Measurements from ENCODE around the gene ISG15. TPM values are rescaled to one million over a fixed set of nuclear protein-coding genes. Genes with fewer than 3 reads are reported as not detected.

Gene ISG15
- total and polyA plus RNA-seq, 9 of the 15 experiments (the other 6 are each of a cell fraction or from before 2014, with no cell fraction given), result 0.40 to 58.3 (median 12.2) TPM

GRCh38 chr1:1038694-1039093, 25.4 kb downstream of the ISG15 start:
- H3K36me3 ChIP-seq (ENCODE audit: control insufficient read depth, insufficient read depth, low read length), result peaks cover 36% of the 10 kb centered on the region; the same call in 1 of the 3 replicates
- FAIRE-seq (no peak), DNase-seq (ENCODE audit: extremely low read depth in 1 of 4, low spot score in 3 of 4) (no peak), ATAC-seq (no peak)
- H3K9me3 ChIP-seq (replicated peaks; ENCODE audit: control insufficient read depth, insufficient read depth, low read depth, low read length), result no peaks in the 10 kb centered on the region
- TF ChIP-seq THRA (IDR thresholded peaks at IDR 0.05) (no peak), ZNF444 (CRISPR knock-in tag; IDR thresholded peaks at IDR 0.05) (no peak), ZNF134 (CRISPR knock-in tag; conservative IDR thresholded peaks at IDR 0.05) (no peak), BACH1 (tag; IDR thresholded peaks at IDR 0.05) (no peak)
- TF ChIP-seq, protein P1, sequence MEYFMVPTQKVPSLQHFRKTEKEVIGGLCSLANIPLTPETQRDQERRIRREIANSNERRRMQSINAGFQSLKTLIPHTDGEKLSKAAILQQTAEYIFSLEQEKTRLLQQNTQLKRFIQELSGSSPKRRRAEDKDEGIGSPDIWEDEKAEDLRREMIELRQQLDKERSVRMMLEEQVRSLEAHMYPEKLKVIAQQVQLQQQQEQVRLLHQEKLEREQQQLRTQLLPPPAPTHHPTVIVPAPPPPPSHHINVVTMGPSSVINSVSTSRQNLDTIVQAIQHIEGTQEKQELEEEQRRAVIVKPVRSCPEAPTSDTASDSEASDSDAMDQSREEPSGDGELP (CRISPR knock-in tag; IDR thresholded peaks at IDR 0.05; ENCODE audit: borderline replicate concordance), result 0 out of 2 replicates have a peak, but pooled peaks have one; percentile 6
- TF ChIP-seq, protein P2, sequence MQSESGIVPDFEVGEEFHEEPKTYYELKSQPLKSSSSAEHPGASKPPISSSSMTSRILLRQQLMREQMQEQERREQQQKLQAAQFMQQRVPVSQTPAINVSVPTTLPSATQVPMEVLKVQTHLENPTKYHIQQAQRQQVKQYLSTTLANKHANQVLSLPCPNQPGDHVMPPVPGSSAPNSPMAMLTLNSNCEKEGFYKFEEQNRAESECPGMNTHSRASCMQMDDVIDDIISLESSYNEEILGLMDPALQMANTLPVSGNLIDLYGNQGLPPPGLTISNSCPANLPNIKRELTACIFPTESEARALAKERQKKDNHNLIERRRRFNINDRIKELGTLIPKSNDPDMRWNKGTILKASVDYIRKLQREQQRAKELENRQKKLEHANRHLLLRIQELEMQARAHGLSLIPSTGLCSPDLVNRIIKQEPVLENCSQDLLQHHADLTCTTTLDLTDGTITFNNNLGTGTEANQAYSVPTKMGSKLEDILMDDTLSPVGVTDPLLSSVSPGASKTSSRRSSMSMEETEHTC (IDR thresholded peaks at IDR 0.05), result no peak
- H3K27me3 ChIP-seq (ENCODE audit: control insufficient read depth in 2 of 2, insufficient read depth in 2 of 2, low read length in 2 of 2), result no peaks in the 10 kb centered on the region
- H3K9ac ChIP-seq (ENCODE audit: insufficient read depth in 1 of 2, low read depth in 2 of 2, low read length in 2 of 2), result peak overlapping the region in 1 of 2 experiments; percentile 21; a peak in 2 of 4 replicates
- no peaks in the 10 kb centered on the region; the same call in 2 of the 3 replicates for H3K79me2 ChIP-seq (ENCODE audit: control insufficient read depth, insufficient read depth, low read length)
- ChIA-PET CTCF (ENCODE audit: low intra/inter-chr PET ratio) (no interaction called here), POLR2A (interaction anchor here (0.6 kb wide), 1 partner anchor 30 kb away, joined by 3 read pairs; no protein-coding TSS in a partner anchor)
- intact Hi-C loops (cut with micrococcal nuclease), result no loop called here
- H3K4me2 ChIP-seq (ENCODE audit: insufficient read depth, low read length), result no peak overlapping the region
- H3K4me1 ChIP-seq (replicated peaks in 1 of 2; ENCODE audit: control insufficient read depth in 2 of 2, insufficient read depth in 2 of 2, low read length in 2 of 2), result peaks cover 8 to 89% of the 10 kb centered on the region in 2 experiments; a peak in 4 of 5 replicates
- 74% methylated on average over 6 of the region's 6 CpGs for WGBS (ENCODE audit: insufficient coverage, low coverage, missing lambda C conversion rate)
- H3K27ac ChIP-seq (ENCODE audit: extremely low read depth, low read depth, low read length), result no peak overlapping the region
- H4K20me1 ChIP-seq (replicated peaks; ENCODE audit: control insufficient read depth, insufficient read depth, low read length), result peaks cover 22% of the 10 kb centered on the region
- no peak overlapping the region for H3K4me3 ChIP-seq
- in situ Hi-C loops (cut with MboI), result no loop called here
- no TSS peak for BruUV-seq (replicated peaks)
- no peak overlapping the region for H2AFZ ChIP-seq (ENCODE audit: low read depth, low read length)
- no peaks in the 10 kb centered on the region for H3K9me1 ChIP-seq (ENCODE audit: control insufficient read depth, insufficient read depth, low read length)
